Colonic mucosa (tissue), 4 donors: ENCODE results near the gene EHMT2. TPM values are rescaled to one million over a fixed set of nuclear protein-coding genes. Genes with fewer than 3 reads are reported as not detected.

Experiments
- DNase-seq: peaks from one replicate; pipeline ENCODE4 v3.0.0-alpha.2; 2020
- H3K27ac ChIP-seq: fragments of 200-600 bp; one replicate; pipeline ENCODE4 v1.8.0; 2021
- H3K27me3 ChIP-seq: fragments of 200-600 bp; one replicate; pipeline ENCODE4 v1.8.0; 2021
- H3K36me3 ChIP-seq: fragments of 200-600 bp; one replicate; pipeline ENCODE4 v1.8.0; 2021
- H3K4me1 ChIP-seq: fragments of 200-600 bp; one replicate; pipeline ENCODE4 v1.8.0; 2021; ENCODE audit warnings: mild to moderate bottlenecking
- H3K4me3 ChIP-seq: fragments of 200-600 bp; one replicate; pipeline ENCODE4 v1.8.0; 2021
- H3K9ac ChIP-seq, 2 donors: one replicate each; pipeline ENCODE4 v1.7.0; 2013; ENCODE audit warnings: control low read depth in 2 of 2, low read depth in 2 of 2, low read length in 2 of 2
- H3K9me3 ChIP-seq: fragments of 200-600 bp; one replicate; pipeline ENCODE4 v1.8.0; 2021
- intact Hi-C: fragments of 100-400 bp; cut with DNase I; formaldehyde crosslinking; loops from one replicate; pipeline ENCODE4 v1.14.1; 2022
- total RNA-seq, 2 donors: library from RNA; stranded (reverse); fragmentation: NEBNext Ultra II Directional in 1 of 2; extraction: Animal tissue kit (Norgen Biotek cat#: 25700) in 1 of 2; gene quantifications; one replicate each; pipeline ENCODE4 v1.2.1, GENCODE V29; 2021
- TF ChIP-seq, protein P1 (sequence below): fragments of 200-600 bp; IDR thresholded peaks from one replicate; pipeline ENCODE4 v1.8.0; 2022; ENCODE audit warnings: antibody characterized with exemption, mild to moderate bottlenecking
- donor health status: healthy.
- donor health status: DM: no; HTN: no; CAD: no.
- donor health status: DM: no; HTN: no; CAD: no.

The EHMT2 gene
- total RNA-seq, 2 donors from 2014 or later = 28.4 to 52.1 TPM

DNA sequence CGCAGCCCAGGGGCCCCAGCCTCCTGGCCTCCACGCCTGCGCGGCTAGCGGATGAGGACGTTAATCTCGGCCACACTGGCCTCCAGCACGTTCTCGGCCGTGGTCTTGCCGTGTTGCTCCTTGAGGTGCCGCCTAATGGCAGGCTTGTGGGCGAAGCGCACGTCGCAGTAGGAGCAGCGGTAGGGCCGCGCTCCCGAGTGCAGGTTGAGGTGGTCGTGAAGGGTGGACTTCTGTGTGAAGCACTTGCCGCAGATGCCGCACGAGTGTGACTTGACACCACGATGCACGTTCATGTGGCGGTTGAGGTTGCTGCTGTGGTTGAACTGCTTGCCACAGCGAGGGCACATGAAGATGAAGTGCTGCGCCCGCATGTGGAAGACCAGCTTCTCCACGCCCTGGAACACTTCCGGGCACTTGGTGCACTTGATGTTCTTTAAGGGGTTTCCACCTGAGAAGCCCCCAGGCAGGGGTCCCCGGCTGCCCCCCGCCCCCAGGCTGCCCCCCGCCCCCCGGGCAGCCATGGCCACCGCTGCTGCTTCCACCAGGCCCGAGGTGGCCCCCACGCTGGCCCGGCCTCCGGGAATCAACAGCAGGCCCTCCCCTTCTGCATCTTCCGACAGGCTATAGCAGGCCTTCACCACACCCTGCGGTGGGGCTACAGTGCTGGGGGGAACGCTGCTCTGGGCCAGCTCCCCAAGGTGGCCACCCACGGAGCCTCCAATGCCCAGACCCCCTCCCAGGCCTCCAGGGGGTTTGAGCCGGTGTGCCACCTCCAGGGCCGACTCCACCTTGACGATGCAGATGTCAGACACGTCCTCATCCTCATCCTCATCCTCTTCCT lies 2.6 kb upstream of the EHMT2 start:
- DNase-seq = no peak
- H3K9me3 ChIP-seq = no peaks in the 10 kb centered on the region
- TF ChIP-seq, protein P1, sequence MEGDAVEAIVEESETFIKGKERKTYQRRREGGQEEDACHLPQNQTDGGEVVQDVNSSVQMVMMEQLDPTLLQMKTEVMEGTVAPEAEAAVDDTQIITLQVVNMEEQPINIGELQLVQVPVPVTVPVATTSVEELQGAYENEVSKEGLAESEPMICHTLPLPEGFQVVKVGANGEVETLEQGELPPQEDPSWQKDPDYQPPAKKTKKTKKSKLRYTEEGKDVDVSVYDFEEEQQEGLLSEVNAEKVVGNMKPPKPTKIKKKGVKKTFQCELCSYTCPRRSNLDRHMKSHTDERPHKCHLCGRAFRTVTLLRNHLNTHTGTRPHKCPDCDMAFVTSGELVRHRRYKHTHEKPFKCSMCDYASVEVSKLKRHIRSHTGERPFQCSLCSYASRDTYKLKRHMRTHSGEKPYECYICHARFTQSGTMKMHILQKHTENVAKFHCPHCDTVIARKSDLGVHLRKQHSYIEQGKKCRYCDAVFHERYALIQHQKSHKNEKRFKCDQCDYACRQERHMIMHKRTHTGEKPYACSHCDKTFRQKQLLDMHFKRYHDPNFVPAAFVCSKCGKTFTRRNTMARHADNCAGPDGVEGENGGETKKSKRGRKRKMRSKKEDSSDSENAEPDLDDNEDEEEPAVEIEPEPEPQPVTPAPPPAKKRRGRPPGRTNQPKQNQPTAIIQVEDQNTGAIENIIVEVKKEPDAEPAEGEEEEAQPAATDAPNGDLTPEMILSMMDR = no peak
- H3K9ac ChIP-seq = no peak overlapping the region
- H3K36me3 ChIP-seq = no peaks in the 10 kb centered on the region
- H3K4me3 ChIP-seq = no peak overlapping the region
- intact Hi-C loops = loop anchor here (5.0 kb wide), 1 partner anchor 52 kb away; no protein-coding TSS in a partner anchor
- no peaks in the 10 kb centered on the region for H3K27me3 ChIP-seq
- H3K4me1 ChIP-seq = no peaks in the 10 kb centered on the region
- H3K27ac ChIP-seq = no peak overlapping the region

GRCh38 chr6:31899215-31899614 lies 1.7 kb upstream of the EHMT2 start:
- TF ChIP-seq, protein P1 = no peak
- H3K27me3 ChIP-seq = no peaks in the 10 kb centered on the region
- no peaks in the 10 kb centered on the region for H3K4me1 ChIP-seq
- H3K4me3 ChIP-seq = no peak overlapping the region
- intact Hi-C loops = no loop called here
- DNase-seq = no peak
- H3K9me3 ChIP-seq = no peaks in the 10 kb centered on the region
- H3K27ac ChIP-seq = no peak overlapping the region
- H3K9ac ChIP-seq = no peak overlapping the region
- H3K36me3 ChIP-seq = no peaks in the 10 kb centered on the region

GRCh38 chr6:31898383-31899011 lies 999 bp upstream of the EHMT2 start:
- TF ChIP-seq, protein P1 = no peak
- Histone ChIP-seq H3K27me3 (no peaks in the 10 kb centered on the region), H3K9ac (peak overlapping the region; percentile 70 to 94), H3K36me3 (no peaks in the 10 kb centered on the region), H3K4me3 (peak overlapping the region; percentile 95), H3K9me3 (no peaks in the 10 kb centered on the region), H3K4me1 (no peaks in the 10 kb centered on the region), H3K27ac (peak overlapping the region; percentile 83)
- intact Hi-C loops = no loop called here
- DNase-seq = peak; percentile 63

GRCh38 chr6:31896856-31897611 lies 464 bp downstream of the EHMT2 start:
- Histone ChIP-seq H3K27ac (peak overlapping the region; percentile 19), H3K36me3 (no peaks in the 10 kb centered on the region), H3K4me1 (no peaks in the 10 kb centered on the region), H3K9me3 (no peaks in the 10 kb centered on the region), H3K27me3 (no peaks in the 10 kb centered on the region), H3K4me3 (peak overlapping the region; percentile 95), H3K9ac (peak overlapping the region; percentile 59 to 62)
- DNase-seq = no peak
- intact Hi-C loops = no loop called here
- TF ChIP-seq, protein P1 = no peak

GRCh38 chr6:31896493-31896855 lies 1.0 kb downstream of the EHMT2 start:
- Histone ChIP-seq H3K9me3 (no peaks in the 10 kb centered on the region), H3K9ac (peak overlapping the region; percentile 40 to 59), H3K4me3 (peak overlapping the region; percentile 95), H3K4me1 (no peaks in the 10 kb centered on the region), H3K27ac (peak overlapping the region; percentile 19), H3K27me3 (no peaks in the 10 kb centered on the region), H3K36me3 (no peaks in the 10 kb centered on the region)
- TF ChIP-seq, protein P1 = no peak
- no peak for DNase-seq
- intact Hi-C loops = no loop called here
